OCI-LY1 (cell line): Measurements from ENCODE around the gene NDUFA7.

Experiments
- H2AFZ ChIP-seq: fragments of 200-600 bp; sonication (generic), shearing (Covaris generic); 2 replicates; pipeline ENCODE4 v1.6.0; 2014; ENCODE audit warnings: antibody characterized with exemption, mild to moderate bottlenecking, low read length
- H3F3A ChIP-seq: fragments of 200-600 bp; sonication (generic), shearing (Covaris generic); 2 replicates; pipeline ENCODE4 v1.6.0; 2014; ENCODE audit warnings: mild to moderate bottlenecking, antibody characterized with exemption, low read length, moderate library complexity; ENCODE audit not compliant: insufficient read depth
- H3K27ac ChIP-seq: fragments of 200-600 bp; sonication (generic); 2 replicates; pipeline ENCODE4 v1.5.1; 2014; ENCODE audit warnings: low read length, mixed run types, mild to moderate bottlenecking, low read depth; ENCODE audit not compliant: poor library complexity, severe bottlenecking
- H3K27me3 ChIP-seq: fragments of 200-600 bp; sonication (generic); 2 replicates; pipeline ENCODE4 v1.6.0; 2014; ENCODE audit warnings: antibody characterized with exemption, mild to moderate bottlenecking, low read length, moderate library complexity; ENCODE audit not compliant: insufficient read depth
- H3K36me3 ChIP-seq: fragments of 200-600 bp; sonication (generic); 2 replicates; pipeline ENCODE4 v1.6.1; 2014; ENCODE audit warnings: mild to moderate bottlenecking, antibody characterized with exemption, low read length, moderate library complexity, mixed read lengths; ENCODE audit not compliant: insufficient read depth
- H3K4me1 ChIP-seq: fragments of 200-600 bp; sonication (generic); 2 replicates; pipeline ENCODE4 v1.5.1; 2014; ENCODE audit warnings: mild to moderate bottlenecking, low read length, moderate library complexity; ENCODE audit not compliant: insufficient read depth, severe bottlenecking
- H3K4me2 ChIP-seq: fragments of 200-600 bp; sonication (generic), shearing (Covaris generic); 2 replicates; pipeline ENCODE4 v1.6.1; 2014; ENCODE audit warnings: low read length
- H3K4me3 ChIP-seq: fragments of 200-600 bp; sonication (generic); 2 replicates; pipeline ENCODE4 v1.5.1; 2014; ENCODE audit warnings: low read length, low read depth, mild to moderate bottlenecking, mixed read lengths; ENCODE audit not compliant: poor library complexity, severe bottlenecking
- H3K79me2 ChIP-seq: fragments of 200-600 bp; shearing (Covaris generic); 2 replicates; pipeline ENCODE4 v1.6.1; 2016; ENCODE audit warnings: mixed run types, low read length, mixed read lengths; ENCODE audit not compliant: insufficient read depth
- H3K9ac ChIP-seq: fragments of 200-600 bp; sonication (generic), shearing (Covaris generic); 2 replicates; pipeline ENCODE4 v1.6.1; 2014; ENCODE audit warnings: mild to moderate bottlenecking, low read length, mixed read lengths
- H3K9me2 ChIP-seq: fragments of 200-600 bp; sonication (generic), shearing (Covaris generic); 2 replicates; pipeline ENCODE4 v1.6.1; 2014; ENCODE audit warnings: low read depth, mild to moderate bottlenecking, low read length, mixed read lengths
- H3K9me3 ChIP-seq: fragments of 200-600 bp; shearing (Covaris generic); 2 replicates; pipeline ENCODE4 v1.6.1; 2014; ENCODE audit warnings: low read length, mixed read lengths
- H4K20me1 ChIP-seq: fragments of 200-600 bp; sonication (generic), shearing (Covaris generic); 2 replicates; pipeline ENCODE4 v1.6.0; 2016; ENCODE audit warnings: mild to moderate bottlenecking, low read length; ENCODE audit not compliant: insufficient read depth
- CTCF ChIP-seq: fragments of 200-600 bp; sonication (generic), shearing (Covaris generic); IDR thresholded peaks from 2 replicates; pipeline ENCODE4 v1.5.1; 2017; ENCODE audit warnings: mild to moderate bottlenecking, antibody characterized with exemption, low read length, moderate library complexity, mixed read lengths
- EZH2 ChIP-seq: fragments of 200-600 bp; sonication (generic), shearing (Covaris generic); IDR thresholded peaks from 2 replicates; pipeline ENCODE4 v1.8.0; 2017; ENCODE audit warnings: borderline replicate concordance, mixed run types, mild to moderate bottlenecking, antibody characterized with exemption, low read length, moderate library complexity, mixed read lengths

NDUFA7 gene

GRCh38 chr19:8334458-8335342 lies 13.5 kb upstream of the NDUFA7 start:
- TF ChIP-seq EZH2 (no peak), CTCF (no peak)
- Histone ChIP-seq H3K27ac (no peak overlapping the region), H3K27me3 (no peaks in the 10 kb centered on the region), H3K4me3 (peak overlapping the region; percentile 22), H2AFZ (no peak overlapping the region), H3K4me2 (peak overlapping the region; percentile 50), H3K4me1 (no peaks in the 10 kb centered on the region), H3K36me3 (no peaks in the 10 kb centered on the region), H3F3A (no peaks in the 10 kb centered on the region), H4K20me1 (no peaks in the 10 kb centered on the region), H3K9me3 (no peaks in the 10 kb centered on the region), H3K9ac (no peak overlapping the region), H3K79me2 (no peaks in the 10 kb centered on the region), H3K9me2 (no peaks in the 10 kb centered on the region)

DNA sequence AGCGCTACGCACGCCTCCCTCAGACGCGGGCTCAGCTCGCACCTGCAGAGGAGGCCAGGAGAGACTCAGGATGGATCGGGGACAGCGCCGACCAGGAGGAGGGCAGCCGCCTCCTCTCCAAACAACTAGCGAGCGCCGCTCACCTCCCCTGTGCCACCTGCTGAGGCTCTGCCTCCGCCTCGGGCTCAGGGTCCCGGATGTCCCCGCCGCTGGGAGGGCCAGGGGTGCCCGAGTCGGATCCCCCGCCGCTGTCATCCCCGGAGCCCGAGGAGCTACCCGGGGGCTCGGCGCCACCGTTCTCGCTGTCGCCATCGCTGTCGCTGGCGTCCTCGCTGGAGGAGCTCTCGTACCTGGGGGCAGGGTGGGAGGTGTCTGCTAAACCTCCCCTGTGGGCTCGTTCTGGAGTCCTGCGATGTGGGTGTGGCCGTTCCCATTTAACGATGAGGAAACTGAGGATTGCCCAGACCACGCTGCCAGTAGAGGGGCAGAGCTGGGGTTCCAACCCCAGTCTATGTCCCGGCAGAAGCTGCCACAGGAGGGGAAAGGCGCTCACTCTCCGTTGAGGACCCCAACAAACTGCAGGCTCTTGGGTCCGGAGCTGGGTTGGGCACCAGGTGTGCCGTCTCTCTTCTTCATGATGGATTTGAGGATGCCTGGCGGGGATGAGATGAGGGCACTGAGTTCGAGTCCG lies 12.7 kb upstream of the NDUFA7 start:
- Histone ChIP-seq H3K9me2 (no peaks in the 10 kb centered on the region), H2AFZ (no peak overlapping the region), H3K4me2 (no peak overlapping the region), H3K9me3 (no peaks in the 10 kb centered on the region), H3K4me1 (no peaks in the 10 kb centered on the region), H3K79me2 (no peaks in the 10 kb centered on the region), H3K27ac (no peak overlapping the region), H3K9ac (no peak overlapping the region), H3F3A (no peaks in the 10 kb centered on the region), H4K20me1 (no peaks in the 10 kb centered on the region), H3K4me3 (no peak overlapping the region), H3K27me3 (no peaks in the 10 kb centered on the region), H3K36me3 (no peaks in the 10 kb centered on the region)
- TF ChIP-seq CTCF (no peak), EZH2 (no peak)

GRCh38 chr19:8332976-8333766 lies 12.0 kb upstream of the NDUFA7 start:
- TF ChIP-seq CTCF (no peak), EZH2 (no peak)
- H3K4me2 ChIP-seq, result no peak overlapping the region

More at GRCh38 chr19:8332976-8333766, 12.0 kb upstream of the NDUFA7 start:
- no peak overlapping the region for H3K9ac ChIP-seq
- no peaks in the 10 kb centered on the region for H3F3A ChIP-seq
- no peaks in the 10 kb centered on the region for H3K79me2 ChIP-seq
- H2AFZ ChIP-seq, result no peak overlapping the region
- no peaks in the 10 kb centered on the region for H3K4me1 ChIP-seq
- no peaks in the 10 kb centered on the region for H3K9me2 ChIP-seq
- no peak overlapping the region for H3K27ac ChIP-seq
- no peaks in the 10 kb centered on the region for H3K9me3 ChIP-seq
- no peak overlapping the region for H3K4me3 ChIP-seq
- no peaks in the 10 kb centered on the region for H4K20me1 ChIP-seq
- no peaks in the 10 kb centered on the region for H3K27me3 ChIP-seq
- H3K36me3 ChIP-seq, result no peaks in the 10 kb centered on the region
